ENCODE measurements around the gene SNAI3.

- TF ChIP-seq POLR2AphosphoS5 (IDR thresholded peaks at IDR 0.05), result no peak
- TF ChIP-seq CTCF (IDR thresholded peaks at IDR 0.05), result no peak
- no peak for TF ChIP-seq POLR2A (IDR thresholded peaks at IDR 0.05)
- TF ChIP-seq EP300 (IDR thresholded peaks at IDR 0.05), result no peak
Observed at GRCh38 chr16:88700322-88700635, 14.0 kb upstream of the SNAI3 start.

Measured in gastroesophageal sphincter (tissue), 3 donors.